Pancreas (tissue), 10 donors: ENCODE measurements around the gene LHFPL3. TPM values are rescaled to one million over a fixed set of nuclear protein-coding genes. Genes with fewer than 3 reads are reported as not detected.
"Not testable (repeated sequence)": the region's sequence is repeated elsewhere in the genome, so short reads cannot be mapped to it uniquely, and the experiment has no call there.

ENCODE experiments used
- ATAC-seq, 4 donors: fragments of 200-7000 bp; cut with Tn5 transposase; one replicate each; pipeline versions ENCODE4 v1.8.0 to v1.9.1; 2020; ENCODE audit warnings: mild to moderate bottlenecking in 4 of 4, moderate library complexity in 4 of 4
- DNase-seq, 6 donors: peaks; one replicate each; pipeline ENCODE4 v3.0.0-alpha.2; 2020
- FAIRE-seq: peaks from 2 replicates; lab custom pipeline; 2012; peaks lifted over from hg19 to GRCh38; lab: Jason Lieb, UNC
- H3K27ac ChIP-seq, 4 donors: fragments of 200-600 bp; sonication (generic); 1 replicate in 3 of 4; 2 replicates in 1 of 4; pipeline versions ENCODE4 v1.5.0 to v1.8.0; 2020
- H3K27me3 ChIP-seq, 4 donors: fragments of 200-600 bp; one replicate each; pipeline ENCODE4 v1.8.0; 2021
- H3K36me3 ChIP-seq, 3 donors: fragments of 200-600 bp; sonication (generic) in 1 of 3; one replicate each; pipeline versions ENCODE4 v1.5.0 to v1.8.0; 2020 to 2021
- H3K4me1 ChIP-seq, 3 donors: fragments of 200-600 bp; one replicate each; pipeline ENCODE4 v1.8.0; 2021
- H3K4me3 ChIP-seq, 4 donors: fragments of 200-600 bp; sonication (generic) in 2 of 4; one replicate each; pipeline versions ENCODE4 v1.5.0 to v1.8.0; 2020 to 2021
- H3K9me3 ChIP-seq, 4 donors: fragments of 200-600 bp; one replicate each; pipeline ENCODE4 v1.8.0; 2021
- WGBS, 2 donors: extraction: QIAGEN DNeasy Blood & Tissue Kit; methylation state at CpG; one replicate each; pipeline ENCODE4 v1.1.7; 2013; 5-methylcytosine and 5-hydroxymethylcytosine counted together
- intact Hi-C, 3 donors: fragments of 100-400 bp; cut with DNase I; formaldehyde crosslinking; loops; one replicate each; pipeline versions ENCODE4 v1.11.1 to v1.14.2; 2022
- polyA plus RNA-seq, 2 donors: library from polyadenylated mRNA; stranded (reverse); fragments of 200-250 nt; gene quantifications; one replicate each; pipeline ENCODE4 v1.2.3, GENCODE V29; 2013
- total RNA-seq, 6 donors: library from RNA; stranded (reverse); fragmentation: NEBNext Ultra II Directional in 4 of 6; extraction: Animal tissue kit (Norgen Biotek cat#: 25700) in 4 of 6; gene quantifications; one replicate each; pipeline versions ENCODE4 v1.2.1 to v1.2.4, GENCODE V29; 2021 to 2023
- TF ChIP-seq, protein P1 (sequence below), 4 donors: fragments of 200-600 bp; sonication (generic) in 3 of 4; IDR thresholded peaks; one replicate each; pipeline versions ENCODE4 v1.5.0 to v1.8.0; 2021; ENCODE audit warnings: antibody characterized with exemption in 4 of 4
- donor health status: healthy with polysubstance abuse.
- donor health status: DM: no; HTN: no; CAD: no; lungs with moderate emphysema.
- donor health status: DM: no; HTN: no; CAD: no.
- donor health status: control.
- donor health status: control.
- donor health status: Bipolar disorder and iron deficiency.
- donor health status: DM: yes; HTN: yes; CAD: no.
- donor health status: DM: no; HTN: no; CAD: no.
- donor health status: DM: no; HTN: no; CAD: no.
- donor health status: DM: yes; HTN: yes; CAD: no.

The LHFPL3 gene
- total and polyA plus RNA-seq, 8 donors: not detected

DNA sequence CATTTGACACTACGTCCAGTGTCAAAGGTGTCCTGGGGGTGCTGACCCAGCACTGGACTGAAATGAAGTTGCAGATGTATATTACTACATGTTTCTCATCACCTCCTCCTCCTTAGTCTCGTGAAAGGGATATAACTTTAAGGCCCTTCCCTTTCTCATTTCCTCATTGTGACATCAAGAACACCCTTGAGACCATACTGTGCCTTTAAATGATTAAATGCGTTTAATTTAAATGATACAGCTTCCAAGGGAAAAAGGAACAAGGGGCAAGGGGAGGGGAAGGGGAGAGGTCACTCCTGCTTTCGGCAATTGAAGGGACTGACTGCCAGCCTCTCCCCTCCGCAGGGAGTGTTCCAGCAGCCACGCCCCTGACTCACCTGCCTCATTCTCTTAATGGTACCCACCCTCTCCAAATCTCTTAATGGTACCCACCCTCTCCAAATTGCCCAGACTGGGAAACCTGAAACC is 605.2 kb downstream of the LHFPL3 start:
- Histone ChIP-seq H3K4me3 (no peak overlapping the region), H3K27me3 (no peaks in the 10 kb centered on the region), H3K9me3 (no peaks in the 10 kb centered on the region), H3K4me1 (no peaks in the 10 kb centered on the region), H3K36me3 (no peaks in the 10 kb centered on the region), H3K27ac (no peak overlapping the region)
- FAIRE-seq: no peak
- no peak for DNase-seq
- no peak for ATAC-seq
- WGBS, 2 donors: 78 to 83% methylated on average over 6 of the region's 6 CpGs
- TF ChIP-seq, protein P1, sequence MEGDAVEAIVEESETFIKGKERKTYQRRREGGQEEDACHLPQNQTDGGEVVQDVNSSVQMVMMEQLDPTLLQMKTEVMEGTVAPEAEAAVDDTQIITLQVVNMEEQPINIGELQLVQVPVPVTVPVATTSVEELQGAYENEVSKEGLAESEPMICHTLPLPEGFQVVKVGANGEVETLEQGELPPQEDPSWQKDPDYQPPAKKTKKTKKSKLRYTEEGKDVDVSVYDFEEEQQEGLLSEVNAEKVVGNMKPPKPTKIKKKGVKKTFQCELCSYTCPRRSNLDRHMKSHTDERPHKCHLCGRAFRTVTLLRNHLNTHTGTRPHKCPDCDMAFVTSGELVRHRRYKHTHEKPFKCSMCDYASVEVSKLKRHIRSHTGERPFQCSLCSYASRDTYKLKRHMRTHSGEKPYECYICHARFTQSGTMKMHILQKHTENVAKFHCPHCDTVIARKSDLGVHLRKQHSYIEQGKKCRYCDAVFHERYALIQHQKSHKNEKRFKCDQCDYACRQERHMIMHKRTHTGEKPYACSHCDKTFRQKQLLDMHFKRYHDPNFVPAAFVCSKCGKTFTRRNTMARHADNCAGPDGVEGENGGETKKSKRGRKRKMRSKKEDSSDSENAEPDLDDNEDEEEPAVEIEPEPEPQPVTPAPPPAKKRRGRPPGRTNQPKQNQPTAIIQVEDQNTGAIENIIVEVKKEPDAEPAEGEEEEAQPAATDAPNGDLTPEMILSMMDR (IDR thresholded peaks at IDR 0.05): no peak
- intact Hi-C loops: no loop called here

DNA sequence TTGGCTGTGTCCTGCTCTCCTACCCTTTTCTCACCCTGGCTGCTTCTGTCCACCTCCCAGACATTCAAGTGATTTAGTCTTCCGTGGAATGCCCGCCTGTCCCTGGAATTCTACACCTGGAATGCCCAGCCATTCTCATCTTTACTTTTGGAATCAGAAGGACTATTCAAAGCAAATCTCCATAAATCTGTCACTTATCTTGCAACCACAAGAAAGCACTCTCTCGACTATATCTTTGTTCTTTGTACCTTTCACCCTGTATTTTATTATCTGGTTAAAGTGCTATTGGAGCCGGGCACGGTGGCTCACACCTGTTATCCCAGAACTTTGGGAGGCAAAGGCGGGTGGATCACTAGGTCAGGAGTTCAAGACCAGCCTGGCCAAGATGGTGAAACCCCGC is 606.3 kb downstream of the LHFPL3 start:
- Histone ChIP-seq H3K27ac (no peak overlapping the region), H3K9me3 (no peaks in the 10 kb centered on the region), H3K4me1 (no peaks in the 10 kb centered on the region), H3K27me3 (no peaks in the 10 kb centered on the region), H3K36me3 (no peaks in the 10 kb centered on the region), H3K4me3 (no peak overlapping the region)
- TF ChIP-seq, protein P1 (IDR thresholded peaks at IDR 0.05): no peak
- WGBS, 2 donors: 68 to 70% methylated on average over 7 of the region's 7 CpGs
- ATAC-seq (no peak), FAIRE-seq (no peak), DNase-seq (no peak)
- intact Hi-C loops: no loop called here

DNA sequence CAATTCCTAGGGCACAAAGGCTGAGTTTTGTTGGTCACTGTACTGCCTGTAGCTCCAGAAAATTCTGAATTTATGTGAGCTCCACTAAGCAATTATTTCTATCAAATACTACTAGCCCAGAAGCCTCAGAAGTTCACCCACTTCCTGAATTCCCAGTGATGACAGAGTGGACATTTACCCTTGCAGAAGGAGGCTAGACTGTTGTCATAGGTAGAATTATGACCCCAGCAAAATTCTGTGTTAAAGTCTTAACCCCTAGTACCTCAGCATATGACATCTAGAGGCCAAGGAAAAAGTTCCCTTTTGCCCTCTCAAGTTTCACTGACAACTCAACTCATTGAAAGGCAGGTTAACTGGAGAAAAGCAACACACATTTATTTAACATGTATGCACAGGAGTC is 606.9 kb downstream of the LHFPL3 start:
- no peak for FAIRE-seq
- Histone ChIP-seq H3K27ac (no peak overlapping the region), H3K9me3 (no peaks in the 10 kb centered on the region), H3K36me3 (no peaks in the 10 kb centered on the region), H3K4me3 (no peak overlapping the region), H3K27me3 (no peaks in the 10 kb centered on the region), H3K4me1 (no peaks in the 10 kb centered on the region)
- TF ChIP-seq, protein P1 (IDR thresholded peaks at IDR 0.05): no peak
- ATAC-seq: no peak
- intact Hi-C loops: no loop called here
- no peak for DNase-seq

DNA sequence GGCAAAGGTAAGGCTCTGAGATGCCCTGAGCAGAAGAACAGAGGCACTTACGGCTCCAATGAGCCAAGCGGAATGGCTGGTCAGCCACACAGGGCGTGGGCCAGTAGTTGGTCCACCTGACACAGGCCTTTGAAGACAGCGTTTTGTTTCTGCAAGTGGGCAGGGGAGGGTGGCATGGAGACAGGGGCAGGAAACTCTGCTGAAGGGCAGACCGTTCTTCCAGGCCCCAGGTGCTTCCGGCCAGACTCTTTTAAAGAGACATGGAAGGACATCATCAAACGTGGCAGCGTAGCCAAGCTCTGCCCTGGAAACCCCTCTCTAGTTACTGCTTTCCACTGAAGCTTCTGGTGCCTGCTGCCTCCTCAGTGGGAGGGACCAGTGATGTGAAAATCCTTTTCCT is 608.1 kb downstream of the LHFPL3 start:
- no peak for FAIRE-seq
- H3K27ac ChIP-seq: no peak overlapping the region
- TF ChIP-seq, protein P1 (IDR thresholded peaks at IDR 0.05): no peak

DNA sequence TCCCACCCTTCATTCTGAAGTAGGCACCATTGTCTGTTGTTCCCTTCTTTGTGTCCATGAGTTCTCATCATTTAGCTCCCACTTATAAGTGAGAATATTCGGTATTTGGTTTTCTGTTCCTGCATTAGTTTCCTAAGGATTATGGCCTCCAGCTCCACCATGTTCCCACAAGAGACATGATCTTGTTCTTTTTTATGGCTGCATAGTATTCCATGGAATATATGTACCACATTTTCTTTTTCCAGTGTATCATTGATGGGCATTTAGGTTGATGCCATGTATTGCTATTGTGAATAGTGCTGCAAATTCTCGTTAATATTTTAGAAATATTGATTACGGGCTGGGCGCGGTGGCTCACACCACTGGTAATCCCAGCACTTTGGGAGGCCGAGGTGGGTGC is 609.1 kb downstream of the LHFPL3 start:
- FAIRE-seq, H3K9me3 ChIP-seq, H3K36me3 ChIP-seq, ATAC-seq, DNase-seq, H3K27ac ChIP-seq, intact Hi-C loops, H3K4me1 ChIP-seq, H3K27me3 ChIP-seq, H3K4me3 ChIP-seq: not testable (repeated sequence)
- WGBS, 2 donors: 90 to 97% methylated on average over 6 of the region's 6 CpGs

More for the DNA sequence above, 608.1 kb downstream of the LHFPL3 start:
- H3K4me1 ChIP-seq: no peaks in the 10 kb centered on the region
- no peaks in the 10 kb centered on the region for H3K36me3 ChIP-seq
- ATAC-seq (no peak), DNase-seq (no peak)
- no peaks in the 10 kb centered on the region for H3K9me3 ChIP-seq
- no peaks in the 10 kb centered on the region for H3K27me3 ChIP-seq
- intact Hi-C loops: no loop called here
- 90 to 98% methylated on average over 8 of the region's 8 CpGs for WGBS, 2 donors
- H3K4me3 ChIP-seq: no peak overlapping the region
